GM18858 (cell line): Measurements from ENCODE around the gene RASSF5.

Experiments used
- ATAC-seq: cut with Tn5 transposase; IDR thresholded peaks from one replicate; pipeline ENCODE4 v1.9.1; 2021; ENCODE audit not compliant: unreplicated experiment

RASSF5 gene

DNA sequence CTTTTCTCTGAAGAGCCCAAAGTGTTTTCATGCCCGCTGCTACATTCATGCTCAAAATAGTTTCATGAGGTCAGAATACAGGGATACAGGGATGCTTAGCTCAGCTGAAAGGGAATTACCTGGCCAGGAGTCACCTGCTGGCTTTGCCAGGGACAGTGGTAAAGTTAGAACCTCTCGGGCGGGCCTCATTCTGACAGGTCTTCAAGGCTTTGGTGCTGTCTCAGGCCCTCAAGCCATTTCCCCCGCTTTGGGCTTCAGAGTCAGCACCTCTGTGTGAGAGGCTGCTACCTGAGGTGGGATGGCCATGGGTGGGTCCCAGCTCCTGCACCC lies 5.5 kb downstream of the RASSF5 start:
- ATAC-seq = no peak

DNA sequence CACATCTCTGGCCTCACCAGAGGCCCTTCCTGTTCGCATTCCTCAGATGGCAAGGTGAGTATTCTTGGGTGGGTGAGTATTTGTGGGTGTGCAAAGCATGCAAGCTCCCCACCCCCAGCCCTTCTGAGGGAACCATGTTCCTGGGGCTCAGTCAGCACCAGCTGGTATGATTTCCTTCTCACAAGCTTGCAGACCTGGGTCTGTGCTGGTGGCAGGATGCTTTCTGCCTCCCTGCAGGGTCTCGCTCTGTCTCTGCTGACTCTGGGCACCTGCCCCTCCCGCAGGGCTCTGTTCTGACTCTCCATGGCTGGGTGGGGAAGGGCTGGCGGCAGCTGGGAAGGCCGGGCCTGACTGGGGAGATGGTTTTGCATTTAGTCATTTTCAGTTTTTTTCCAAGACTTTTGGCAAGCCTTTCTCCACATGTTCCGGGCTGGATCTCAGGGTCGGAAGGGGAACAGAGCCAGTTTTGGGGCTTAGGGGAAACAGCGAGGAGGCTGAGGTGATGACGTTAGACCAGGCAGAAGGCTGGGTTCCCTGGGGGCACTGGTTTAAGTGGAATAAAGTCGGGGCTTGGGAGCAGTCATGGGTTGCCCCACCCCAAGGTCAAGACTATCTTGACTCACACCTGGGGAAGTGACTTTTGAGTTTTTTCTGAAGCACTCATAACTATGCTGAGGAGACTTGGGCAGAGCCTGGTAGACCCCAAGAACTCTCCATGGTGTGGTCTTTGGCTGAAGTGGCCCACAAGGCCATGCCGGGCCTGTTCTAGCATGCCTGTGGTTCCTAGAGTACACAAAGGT lies 6.2 kb downstream of the RASSF5 start:
- ATAC-seq = no peak

DNA sequence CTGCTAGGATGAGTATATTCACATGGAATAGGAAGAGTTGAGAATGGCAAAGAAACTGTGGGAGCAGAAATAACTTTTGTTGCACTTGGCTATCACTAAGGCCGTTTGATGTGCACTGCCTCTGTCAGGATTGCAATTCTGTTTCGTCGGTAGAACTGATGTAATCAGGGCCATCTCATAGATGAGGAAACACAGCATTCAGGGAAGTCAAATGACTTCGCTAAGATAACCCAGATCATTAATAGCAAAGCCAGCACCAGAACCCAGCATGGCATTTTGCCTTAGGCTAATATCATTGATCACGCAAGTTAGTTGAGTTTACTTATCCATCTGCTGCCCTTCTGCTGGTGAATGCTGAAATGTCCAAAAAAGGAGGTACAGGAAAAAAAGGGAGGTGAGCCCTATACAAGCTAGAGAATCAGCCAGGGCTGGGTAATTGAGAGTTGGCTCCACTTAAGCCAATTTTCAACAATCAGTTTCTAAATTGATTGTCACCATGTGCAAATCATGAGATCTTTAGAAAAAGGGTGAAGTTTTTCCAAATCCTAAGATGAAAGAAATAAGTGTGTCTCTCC lies 7.6 kb downstream of the RASSF5 start:
- no peak for ATAC-seq

DNA sequence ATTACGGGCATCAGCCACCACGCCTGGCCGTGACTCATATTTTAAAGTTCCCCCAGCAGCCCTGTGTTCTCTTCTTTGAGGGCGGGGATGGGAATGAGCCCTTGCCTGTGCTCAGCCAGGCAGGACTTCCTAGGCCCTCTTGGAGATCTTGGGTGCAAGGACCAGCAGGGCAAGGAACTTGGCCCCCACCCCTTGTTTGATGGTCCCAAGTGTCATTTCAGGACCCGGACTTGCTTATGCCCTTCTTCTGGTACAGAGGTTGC lies 9.3 kb downstream of the RASSF5 start:
- ATAC-seq = no peak

DNA sequence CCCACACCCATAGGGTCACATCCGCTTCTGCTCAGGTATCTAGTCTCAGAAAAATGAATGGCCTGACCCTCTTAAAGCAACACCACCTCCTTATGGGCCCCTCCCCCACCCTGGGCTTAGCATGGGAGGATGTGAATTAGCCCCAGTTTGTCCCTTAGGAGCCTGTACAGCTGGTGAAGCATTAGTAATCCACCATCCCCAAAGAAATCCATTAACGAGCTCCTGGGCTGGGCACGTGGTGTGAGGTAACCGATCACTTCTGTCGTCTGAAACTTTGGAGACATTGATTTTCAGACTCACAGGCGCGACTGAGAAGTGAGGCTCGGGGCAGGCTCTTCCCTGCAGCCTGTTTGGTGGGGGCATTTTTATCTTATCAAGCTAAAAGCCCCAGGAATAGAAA lies 10.5 kb downstream of the RASSF5 start:
- ATAC-seq = no peak

DNA sequence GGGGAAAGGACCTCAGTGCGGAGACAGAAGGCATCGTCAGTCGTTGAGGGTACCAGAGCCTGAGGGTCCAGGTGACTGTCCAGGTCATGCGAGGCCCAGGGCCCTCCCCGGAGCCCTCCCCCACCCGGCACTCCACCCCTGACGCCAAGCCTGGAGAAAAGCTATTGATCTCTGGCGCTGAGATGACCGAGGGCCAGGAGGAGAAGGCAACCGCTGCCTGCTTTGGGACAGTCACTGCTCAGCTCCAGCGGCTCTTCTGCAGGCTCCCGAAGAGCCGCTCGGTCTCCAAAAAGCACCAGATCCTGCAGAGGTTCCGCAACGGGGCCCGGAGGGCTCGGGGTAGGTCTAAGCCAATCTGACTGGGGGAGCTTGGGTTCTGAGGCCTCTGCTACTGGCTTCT lies 10.9 kb downstream of the RASSF5 start:
- ATAC-seq = no peak

DNA sequence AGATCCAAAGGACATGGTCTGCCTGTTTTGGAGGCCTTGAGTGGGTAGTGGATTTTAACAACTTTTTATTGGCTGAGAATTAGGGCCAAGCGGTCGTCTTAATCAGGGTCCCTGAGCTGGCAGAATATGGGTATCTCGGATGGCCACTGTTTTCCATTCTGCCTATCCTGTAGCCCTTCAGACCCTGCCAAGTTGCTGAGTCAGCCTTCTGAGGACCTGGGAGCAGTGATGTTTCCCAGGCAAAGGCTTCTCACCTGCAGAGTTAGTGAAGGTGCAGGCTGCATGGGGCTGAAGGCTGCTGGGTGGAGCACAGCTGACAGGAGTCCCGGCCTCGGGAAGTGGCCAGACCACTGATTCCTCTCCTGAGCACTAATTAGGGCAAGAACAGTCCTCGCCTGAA lies 11.4 kb downstream of the RASSF5 start:
- no peak for ATAC-seq

DNA sequence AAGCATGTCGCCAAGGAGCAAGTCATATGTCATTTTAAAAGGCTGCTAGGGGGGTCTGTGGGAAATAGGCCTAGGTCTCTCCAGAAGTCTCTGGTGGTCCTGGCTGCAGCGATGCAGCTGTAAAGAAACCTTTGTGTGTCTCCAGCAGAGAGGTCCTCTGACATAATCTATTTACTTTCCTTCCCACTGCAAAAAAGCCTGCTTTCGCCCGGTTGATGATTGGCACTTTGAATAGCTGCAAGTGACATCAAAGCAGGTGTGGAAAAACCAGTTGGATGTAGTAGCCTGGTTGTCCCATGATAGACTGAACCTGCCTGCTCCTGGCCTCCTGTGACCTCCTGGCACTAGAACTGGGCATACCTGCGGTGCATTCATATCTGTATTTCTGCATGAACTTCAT lies 13.8 kb downstream of the RASSF5 start:
- no peak for ATAC-seq

DNA sequence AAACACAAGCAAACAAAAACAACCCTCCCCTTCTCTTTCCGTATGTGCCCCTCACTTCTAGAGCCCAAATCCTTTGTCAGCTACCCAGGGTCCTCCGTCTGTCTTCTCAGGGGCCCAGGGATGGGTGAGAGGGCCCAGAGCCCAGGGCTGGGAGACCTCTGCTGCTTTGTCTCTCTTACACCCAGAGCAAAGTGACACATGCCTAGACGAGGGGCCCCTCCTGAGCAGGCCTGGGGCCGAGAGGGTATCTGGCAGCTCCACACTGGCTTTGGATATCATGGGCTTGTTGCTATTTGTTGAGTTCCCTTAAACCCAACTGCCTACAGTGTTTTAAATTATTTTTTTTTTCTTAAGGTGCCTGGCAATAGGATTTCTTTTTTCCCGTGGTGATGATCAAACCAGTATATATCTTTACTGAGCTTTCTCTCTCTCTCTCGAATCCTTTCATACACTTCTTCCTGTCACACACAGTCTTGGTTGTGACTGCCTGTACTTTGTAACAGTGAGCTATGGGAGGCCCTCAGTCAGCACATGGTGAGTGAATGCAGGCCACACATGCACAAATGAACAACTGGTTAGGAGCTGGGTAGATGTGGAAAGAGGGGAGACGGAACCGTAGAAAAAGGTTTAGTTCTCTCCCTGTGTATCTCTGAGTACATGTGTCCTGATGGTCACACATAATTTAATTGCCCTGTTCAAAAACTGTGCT lies 14.5 kb downstream of the RASSF5 start:
- no peak for ATAC-seq

DNA sequence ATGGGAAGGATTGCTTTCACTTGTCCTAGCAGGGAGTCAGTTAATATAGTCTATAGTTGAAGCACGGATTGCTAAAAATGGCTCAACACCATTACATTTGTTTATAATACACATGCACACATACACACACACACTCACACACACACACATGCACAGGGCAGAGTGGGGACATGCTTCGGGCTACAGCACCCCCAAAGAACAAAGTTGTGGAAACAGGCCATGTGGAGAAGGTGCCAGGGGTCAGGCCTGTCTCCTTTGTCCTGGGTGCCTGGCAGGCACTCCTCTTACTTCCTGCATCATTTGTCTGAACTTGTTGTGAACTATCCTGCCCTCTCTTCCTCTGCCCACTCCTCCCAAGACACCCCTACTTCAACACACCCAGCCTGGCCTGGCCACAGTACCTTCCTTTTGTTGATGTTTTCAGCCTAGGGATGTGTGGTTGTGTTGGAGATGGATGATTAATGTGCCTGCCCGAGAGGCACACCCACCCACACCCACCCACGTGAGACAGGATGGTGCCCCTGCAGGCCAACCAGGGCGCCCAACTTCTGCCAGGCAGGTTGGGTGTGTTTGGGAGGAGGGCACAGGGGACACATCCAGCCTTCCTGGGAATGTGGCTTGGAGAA lies 17.5 kb downstream of the RASSF5 start:
- no peak for ATAC-seq

DNA sequence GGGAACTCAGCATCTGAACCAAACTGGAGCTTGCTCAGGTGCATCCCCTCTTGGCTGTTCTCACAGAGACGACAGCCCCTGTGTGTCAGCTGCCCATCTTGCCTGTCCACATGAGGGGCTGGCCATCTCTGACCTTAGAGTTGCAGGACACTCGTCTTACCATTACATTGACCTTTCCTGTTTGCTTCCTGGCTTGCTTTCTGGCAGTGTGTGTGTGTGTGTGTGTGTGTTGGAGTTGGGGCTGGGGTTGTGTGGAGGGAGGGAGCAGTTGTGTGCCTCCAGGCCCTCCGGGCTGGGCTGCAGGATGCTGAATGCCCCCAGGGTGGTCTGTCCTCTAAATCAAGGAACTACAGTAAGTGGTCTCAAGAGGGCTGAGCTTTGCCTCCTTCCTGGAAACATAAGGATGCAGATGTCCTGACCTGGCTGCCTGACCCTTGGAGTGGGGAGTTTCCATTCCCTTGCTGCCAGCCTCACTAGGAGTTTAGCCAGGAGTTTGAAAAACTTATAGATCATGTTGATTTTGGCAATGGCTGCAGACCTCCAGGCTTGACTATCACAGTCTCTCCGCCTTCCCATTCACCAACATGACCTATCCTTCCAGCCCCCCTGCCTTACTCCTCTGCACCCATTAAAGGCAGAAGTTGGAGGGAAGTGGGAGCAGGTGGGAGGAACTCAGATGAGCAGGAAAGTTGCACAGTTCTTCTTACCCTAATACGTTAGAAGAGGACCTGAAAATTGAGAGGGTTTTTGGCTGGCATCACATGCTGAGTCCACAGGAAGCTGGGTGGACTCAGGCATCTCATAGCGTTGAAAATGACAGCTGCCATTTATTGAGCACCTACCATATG lies 19.0 kb downstream of the RASSF5 start:
- no peak for ATAC-seq

DNA sequence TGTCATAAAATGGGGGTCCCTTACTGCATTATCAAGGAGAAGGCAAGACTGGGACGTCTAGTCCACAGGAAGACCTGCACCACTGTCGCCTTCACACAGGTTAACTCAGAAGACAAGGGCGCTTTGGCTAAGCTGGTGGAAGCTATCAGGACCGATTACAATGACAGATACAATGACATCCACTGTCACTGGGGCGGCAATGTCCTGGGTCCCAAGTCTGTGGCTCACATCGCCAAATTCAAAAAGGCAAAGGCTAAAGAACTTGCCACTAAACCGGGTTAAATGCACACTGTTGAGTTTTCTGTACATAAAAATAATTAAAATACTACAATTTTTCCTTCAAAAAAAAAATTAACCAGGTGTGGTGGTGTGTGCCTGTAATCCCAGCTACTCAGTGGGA lies 22.1 kb downstream of the RASSF5 start:
- ATAC-seq = no peak

DNA sequence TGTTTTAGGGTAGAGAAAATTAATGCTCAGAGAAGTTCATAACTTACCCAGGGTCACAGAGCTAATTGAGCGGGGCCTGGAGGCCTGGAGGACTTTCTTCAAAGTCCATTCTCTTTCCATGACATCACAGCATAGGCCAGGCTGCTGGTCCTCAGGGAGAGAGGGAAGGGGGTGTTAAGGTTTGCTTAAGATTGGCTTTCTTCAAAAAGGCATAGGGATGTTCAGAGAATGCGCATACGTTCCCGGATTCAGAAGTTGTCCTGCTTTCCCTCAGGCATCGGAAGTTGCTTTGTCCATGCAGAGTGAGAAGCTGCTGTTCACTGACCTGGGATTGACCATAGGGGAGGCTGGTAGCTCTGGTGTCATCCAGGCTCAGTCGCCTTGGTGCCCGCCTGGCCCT lies 25.0 kb downstream of the RASSF5 start:
- ATAC-seq = no peak

DNA sequence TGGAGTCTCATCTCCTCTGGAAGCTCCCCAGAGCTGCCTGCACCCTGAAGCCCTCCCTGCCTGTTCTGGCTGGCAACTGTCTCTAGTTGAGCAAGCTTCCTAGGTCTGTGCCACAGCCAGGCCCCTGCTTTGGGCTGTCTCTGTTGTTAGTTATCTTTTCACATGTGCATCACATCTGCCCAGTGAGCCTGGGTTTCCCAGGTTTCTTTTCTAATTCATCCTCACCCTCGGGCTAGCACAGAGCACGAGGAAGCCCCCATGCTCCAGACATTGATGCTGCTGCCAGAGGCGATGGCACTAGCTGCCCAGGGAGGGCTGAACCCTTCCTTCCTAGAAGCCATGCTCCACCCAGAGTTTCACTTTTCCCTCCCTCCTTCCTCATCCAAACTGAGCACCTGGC lies 27.2 kb downstream of the RASSF5 start:
- ATAC-seq = no peak

DNA sequence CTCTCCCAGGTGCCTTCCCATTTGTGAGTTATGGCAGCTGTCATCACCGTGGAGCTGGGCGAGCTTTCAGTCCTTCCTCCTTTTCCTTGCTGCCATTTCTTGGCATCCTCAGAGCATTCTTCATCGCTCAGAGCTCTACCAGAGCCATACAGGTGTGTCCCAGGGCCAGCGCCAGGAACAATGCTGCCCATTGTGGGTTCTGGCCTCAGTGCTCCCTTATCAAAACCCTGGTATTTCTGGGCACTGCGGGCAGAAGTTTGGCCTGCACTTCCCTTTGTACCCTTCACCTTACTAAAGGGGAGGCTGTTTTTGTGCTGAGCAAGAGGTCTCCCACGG lies 28.5 kb downstream of the RASSF5 start:
- no peak for ATAC-seq

DNA sequence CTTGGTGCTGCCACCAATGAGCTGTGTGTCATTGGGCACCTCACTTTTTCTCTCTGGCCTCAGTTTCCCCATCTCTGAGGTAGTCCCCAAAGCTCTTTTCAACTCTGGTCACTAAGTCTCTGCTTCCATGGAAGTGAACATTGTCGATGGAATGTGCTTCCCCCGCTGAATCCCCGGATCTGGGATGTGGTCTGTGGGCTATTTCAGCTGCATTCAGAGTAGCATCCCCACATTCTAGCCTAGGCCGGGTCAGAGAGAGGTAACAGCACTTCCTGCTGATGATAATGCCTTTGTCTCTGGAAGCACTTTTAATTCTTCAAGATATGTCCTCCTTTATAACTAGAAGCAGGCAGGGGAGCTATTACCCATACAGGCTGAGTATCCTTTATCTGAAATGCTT lies 29.8 kb downstream of the RASSF5 start:
- no peak for ATAC-seq

DNA sequence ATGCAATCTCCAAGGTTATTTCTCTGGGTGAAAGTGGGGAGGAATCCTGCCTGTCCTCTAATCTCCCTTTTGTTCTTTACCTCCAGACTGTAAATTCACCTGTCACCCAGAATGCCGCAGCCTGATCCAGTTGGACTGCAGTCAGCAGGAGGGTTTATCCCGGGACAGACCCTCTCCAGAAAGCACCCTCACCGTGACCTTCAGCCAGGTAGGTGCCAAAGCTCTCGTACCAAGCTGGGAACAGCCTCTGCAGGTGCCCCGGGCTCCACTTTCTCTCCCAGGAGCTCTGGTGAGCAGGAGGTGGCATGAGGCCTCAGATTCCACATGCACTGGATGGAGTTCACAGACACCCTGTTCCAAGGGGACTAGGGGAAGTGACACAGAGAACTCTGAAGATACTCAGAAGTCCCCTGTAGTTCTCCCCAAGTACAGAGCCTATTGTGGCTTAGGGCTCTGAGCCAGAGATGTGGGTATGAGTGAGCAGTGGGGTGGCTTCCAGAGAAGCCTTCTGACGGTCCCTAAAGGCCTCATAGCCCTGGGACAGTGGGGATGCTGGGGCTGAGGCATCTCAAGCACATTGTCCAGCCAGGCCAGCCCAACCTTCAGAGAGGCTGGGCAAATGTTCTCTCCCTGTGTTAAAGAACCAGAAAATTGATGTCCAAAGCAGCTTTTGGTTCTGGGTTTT lies 30.9 kb downstream of the RASSF5 start:
- no peak for ATAC-seq

DNA sequence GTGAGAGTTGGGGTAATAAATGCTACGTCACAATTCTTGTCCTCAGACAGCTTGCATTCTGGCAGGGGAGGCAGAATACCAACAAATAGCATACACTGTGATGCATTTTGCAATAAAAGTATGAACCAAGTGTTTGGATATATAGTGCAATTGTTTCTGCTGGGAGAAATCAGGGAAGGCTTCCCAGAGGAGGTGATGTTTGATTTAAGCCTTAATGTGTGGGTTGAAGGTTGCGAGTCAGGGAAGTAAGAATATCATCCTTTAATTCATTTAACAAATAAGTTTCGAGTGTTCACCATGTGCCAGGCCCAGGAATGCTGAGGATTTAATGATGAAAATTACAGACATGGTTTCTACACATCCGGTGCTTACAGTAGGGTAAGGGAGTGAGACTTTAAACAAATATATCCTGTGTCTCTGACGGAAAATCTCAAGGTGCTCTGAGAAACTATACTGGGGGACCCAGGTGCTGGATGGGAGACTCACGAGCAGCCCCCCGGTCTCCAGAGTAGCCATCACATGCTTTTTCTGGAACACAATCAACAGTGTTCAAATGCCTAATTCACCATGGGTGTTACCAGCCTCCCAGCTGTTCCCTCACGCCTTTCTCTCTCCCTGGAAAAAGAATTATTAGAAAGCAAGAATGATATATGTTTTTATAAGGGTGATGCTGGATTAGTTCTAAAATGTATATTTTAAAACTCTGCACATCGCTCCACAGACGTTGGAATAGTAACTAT lies 31.7 kb downstream of the RASSF5 start:
- ATAC-seq = no peak

DNA sequence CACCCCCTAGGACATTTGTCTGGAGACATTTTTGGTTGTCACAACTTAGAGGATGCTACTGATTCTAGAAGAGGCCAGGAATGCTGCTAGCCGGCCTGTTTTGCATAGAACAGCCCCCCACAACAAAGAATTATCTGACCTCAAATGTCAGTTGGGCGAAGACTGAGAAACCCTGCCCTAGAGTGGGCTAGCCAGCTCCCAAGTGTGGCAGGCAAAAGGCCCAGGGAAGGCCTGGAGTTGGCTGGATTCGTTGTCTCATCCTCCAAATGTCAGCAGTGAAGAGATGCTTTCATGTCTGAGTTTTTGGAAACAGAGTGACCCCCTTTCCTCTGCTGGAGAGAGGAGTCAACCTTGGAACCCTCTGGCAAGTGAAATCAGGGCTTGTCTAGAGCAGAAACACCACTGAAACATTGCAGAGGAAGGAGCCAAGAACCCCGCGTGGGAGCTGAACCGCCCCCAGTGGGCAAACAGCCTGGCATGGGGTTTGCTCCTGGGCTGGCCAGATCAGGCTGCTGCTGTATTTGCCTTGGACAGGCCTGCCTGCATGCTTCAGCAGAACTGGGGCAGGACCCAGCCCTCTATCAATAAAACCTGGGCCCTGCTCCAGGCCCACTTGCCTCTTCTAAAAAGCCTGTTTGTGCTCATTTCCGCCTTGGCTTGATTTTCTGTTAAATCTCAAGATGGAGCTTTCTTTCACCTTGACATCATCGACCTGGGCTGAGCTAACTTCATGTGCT lies 32.9 kb downstream of the RASSF5 start:
- no peak for ATAC-seq
